K562 (cell line): ENCODE measurements around the gene TECPR2. TPM values are rescaled to one million over a fixed set of nuclear protein-coding genes. Genes with fewer than 3 reads are reported as not detected.

Experiments used
- ARID3B ChIP-seq: fragments of 250-450 bp; sonication (Bioruptor Pico); IDR thresholded peaks from 2 replicates; pipeline ENCODE4 v1.4.0; 2020; ENCODE audit warnings: borderline replicate concordance
- ATF4 ChIP-seq: fragments of 450-650 bp; formaldehyde crosslinking; IDR thresholded peaks from 2 replicates; pipeline ENCODE4 v1.4.0; 2022; ENCODE audit warnings: mild to moderate bottlenecking, moderate library complexity
- CSDE1 ChIP-seq, 2 experiments: fragments of 450-650 bp; IDR thresholded peaks; 2 replicates each; pipeline ENCODE4 v1.6.1; 2016; ENCODE audit warnings: mild to moderate bottlenecking in 1 of 2
- E2F8 ChIP-seq: fragments of 450-650 bp; IDR thresholded peaks from 2 replicates; pipeline ENCODE4 v1.7.1; 2018; ENCODE audit warnings: mild to moderate bottlenecking, low read depth; ENCODE audit not compliant: partially characterized antibody
- ELK3 ChIP-seq: fragments of 450-650 bp; formaldehyde crosslinking; IDR thresholded peaks from 2 replicates; pipeline ENCODE4 v1.4.0; 2020; ENCODE audit warnings: mild to moderate bottlenecking
- FIP1L1 ChIP-seq: fragments of 200-400 bp; formaldehyde crosslinking; IDR thresholded peaks from 2 replicates; pipeline ENCODE4 v1.6.1; 2018; ENCODE audit warnings: mild to moderate bottlenecking, low read depth, low read length; ENCODE audit not compliant: poor library complexity, severe bottlenecking
- MEF2A ChIP-seq: IDR thresholded peaks from 2 replicates; pipeline ENCODE4 v1.6.1; 2011; ENCODE audit warnings: low read depth, mild to moderate bottlenecking, low read length, moderate library complexity; ENCODE audit not compliant: control insufficient read depth
- NFYB ChIP-seq: IDR thresholded peaks from 2 replicates; pipeline ENCODE4 v1.6.1; 2011; ENCODE audit warnings: mild to moderate bottlenecking, moderate library complexity; ENCODE audit not compliant: insufficient read length; ENCODE audit errors: extremely low read depth
- RBM17 ChIP-seq: fragments of 200-400 bp; formaldehyde crosslinking; IDR thresholded peaks from 2 replicates; pipeline ENCODE4 v1.6.1; 2017; ENCODE audit warnings: low read depth, mild to moderate bottlenecking, low read length, borderline replicate concordance
- SAFB2 ChIP-seq: fragments of 200-400 bp; formaldehyde crosslinking; IDR thresholded peaks from 2 replicates; pipeline ENCODE4 v1.6.1; 2018; ENCODE audit warnings: borderline replicate concordance, low read length, low read depth, moderate library complexity; ENCODE audit not compliant: severe bottlenecking
- TAF1 ChIP-seq: IDR thresholded peaks from 2 replicates; pipeline ENCODE4 v1.6.1; 2011; ENCODE audit warnings: mild to moderate bottlenecking, low read length, moderate library complexity; ENCODE audit not compliant: insufficient read depth, control insufficient read depth, severe bottlenecking; ENCODE audit errors: extremely low read depth
- TFAM ChIP-seq: fragments of 250-450 bp; sonication (Bioruptor Pico); conservative IDR thresholded peaks from 2 replicates; pipeline ENCODE4 v1.5.0; 2021; ENCODE audit warnings: mild to moderate bottlenecking, moderate library complexity
- TGIF2 ChIP-seq: sonication (generic); formaldehyde crosslinking; IDR thresholded peaks from 2 replicates; pipeline ENCODE4 v1.8.1; 2022; ENCODE audit warnings: mild to moderate bottlenecking, missing genetic modification reagents, moderate library complexity
- THAP7 ChIP-seq: fragments of 250-450 bp; sonication (Bioruptor Pico); IDR thresholded peaks from 2 replicates; pipeline ENCODE4 v1.5.0; 2021
- U2AF1 ChIP-seq: fragments of 200-400 bp; formaldehyde crosslinking; optimal IDR thresholded peaks from 2 replicates; pipeline ENCODE3; 2017; ENCODE audit warnings: mild to moderate bottlenecking, low read depth, low read length, moderate library complexity
- YBX1 ChIP-seq: fragments of 450-650 bp; IDR thresholded peaks from 2 replicates; pipeline ENCODE4 v1.7.1; 2016; ENCODE audit warnings: mild to moderate bottlenecking
- ZNF449 ChIP-seq: fragments of 250-450 bp; sonication (Bioruptor Pico); IDR thresholded peaks from 2 replicates; pipeline ENCODE4 v1.8.0; 2022; ENCODE audit warnings: moderate library complexity, mild to moderate bottlenecking, inconsistent platforms
- polyA plus RNA-seq, 8 experiments: library from polyadenylated mRNA; depleted of rRNA in 4 of 8; stranded (reverse) in 5 of 8; unstranded in 3 of 8; fragments of >200 nt; fragmentation: Nextera tagmentation in 2 of 8; fragmentation: Illumina TruSeq in 1 of 8; extraction: Ambion mirVana in 2 of 8; extraction: Trizol in 1 of 8; gene quantifications; 2 replicates each; pipeline versions ENCODE4 v1.2.1 to v1.2.3, GENCODE V29; 2011 to 2014; ENCODE audit warnings: inconsistent platforms in 1 of 8, missing spikeins in 1 of 8
- total RNA-seq, 7 experiments: library from RNA; depleted of rRNA in 6 of 7; stranded (reverse); fragments of >200 nt in 6 of 7; fragmentation: Illumina TruSeq in 2 of 7; extraction: Trizol in 2 of 7; gene quantifications; 2 replicates each; pipeline versions ENCODE4 v1.2.1 to v1.2.3, GENCODE V29; 2011 to 2021; ENCODE audit warnings: low replicate concordance in 1 of 7

TECPR2 gene
- total and polyA plus RNA-seq, 9 of the 15 experiments (the other 6 are each of a cell fraction or from before 2014, with no cell fraction given), result 0.04 to 3.0 (median 0.83) TPM

- no peak for TF ChIP-seq SAFB2
- no peak for TF ChIP-seq THAP7 (CRISPR knock-in tag)
- TF ChIP-seq U2AF1, result no peak
- no peak for TF ChIP-seq TFAM (CRISPR knock-in tag)
- no peak for TF ChIP-seq CSDE1 (IDR thresholded peaks at IDR 0.05)
- no peak for TF ChIP-seq ATF4 (CRISPR knock-in tag)
- no peak for TF ChIP-seq FIP1L1
- TF ChIP-seq ARID3B (CRISPR knock-in tag), result no peak
- TF ChIP-seq ELK3 (CRISPR knock-in tag), result no peak
- TF ChIP-seq NFYB, result no peak
- TF ChIP-seq TAF1, result no peak
- no peak for TF ChIP-seq YBX1
- TF ChIP-seq E2F8, result no peak
- no peak for TF ChIP-seq RBM17
- no peak for TF ChIP-seq ZNF449 (CRISPR knock-in tag)
- TF ChIP-seq MEF2A, result no peak
- no peak; the same call in 1 of the 2 replicates for TF ChIP-seq TGIF2 (CRISPR knock-in tag)
These were observed 146.3 kb downstream of the TECPR2 start (continued) for GRCh38 chr14:102508774-102509745.
